Measurements from ENCODE around the gene MYO18B.

The MYO18B gene

DNA sequence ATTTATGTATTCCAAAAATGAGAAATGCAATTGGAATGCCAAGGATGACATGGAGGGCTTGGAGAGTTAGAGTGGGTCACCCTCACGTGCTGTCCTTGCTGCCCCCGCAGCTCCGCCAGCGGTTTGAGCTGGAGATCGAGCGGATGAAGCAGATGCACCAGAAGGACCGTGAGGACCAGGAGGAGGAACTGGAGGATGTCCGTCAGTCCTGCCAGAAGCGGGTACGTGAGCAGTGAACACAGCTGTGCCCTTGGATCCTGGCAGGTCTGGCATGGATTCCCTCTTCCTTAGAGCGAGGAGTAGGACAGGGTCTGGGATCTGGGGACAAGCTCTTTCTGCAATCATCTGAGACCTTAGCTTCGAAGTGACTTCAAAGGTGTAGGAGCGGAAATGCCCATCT, 166.2 kb downstream of the MYO18B start:
- Histone ChIP-seq H3K4me3 (ENCODE audit: insufficient read depth, low read length, poor library complexity, severe bottlenecking) (no peak overlapping the region), H3K9ac (ENCODE audit: low read length) (no peak overlapping the region), H3K9me3 (ENCODE audit: insufficient read depth, low read length) (no peaks in the 10 kb centered on the region; the same call in 1 of the 2 replicates), H3K4me2 (ENCODE audit: low read depth, low read length, poor library complexity, severe bottlenecking) (no peak overlapping the region), H3K27ac (ENCODE audit: low read depth, low read length) (no peak overlapping the region), H4K20me1 (ENCODE audit: low read depth, low read length) (no peaks in the 10 kb centered on the region), H3K9me2 (replicated peaks; ENCODE audit: insufficient read depth, low read length) (no peaks in the 10 kb centered on the region), H3K27me3 (ENCODE audit: low read length) (no peaks in the 10 kb centered on the region), H3K36me3 (ENCODE audit: low read length) (no peaks in the 10 kb centered on the region), H3K79me2 (ENCODE audit: insufficient read depth, low read length) (no peaks in the 10 kb centered on the region), H3F3A (ENCODE audit: insufficient read depth) (no peaks in the 10 kb centered on the region), H2AFZ (ENCODE audit: low read depth, low read length, severe bottlenecking) (no peak overlapping the region)
- no peak for TF ChIP-seq EZH2phosphoT487 (conservative IDR thresholded peaks at IDR 0.05; ENCODE audit: low read length)
- TF ChIP-seq, protein P1, sequence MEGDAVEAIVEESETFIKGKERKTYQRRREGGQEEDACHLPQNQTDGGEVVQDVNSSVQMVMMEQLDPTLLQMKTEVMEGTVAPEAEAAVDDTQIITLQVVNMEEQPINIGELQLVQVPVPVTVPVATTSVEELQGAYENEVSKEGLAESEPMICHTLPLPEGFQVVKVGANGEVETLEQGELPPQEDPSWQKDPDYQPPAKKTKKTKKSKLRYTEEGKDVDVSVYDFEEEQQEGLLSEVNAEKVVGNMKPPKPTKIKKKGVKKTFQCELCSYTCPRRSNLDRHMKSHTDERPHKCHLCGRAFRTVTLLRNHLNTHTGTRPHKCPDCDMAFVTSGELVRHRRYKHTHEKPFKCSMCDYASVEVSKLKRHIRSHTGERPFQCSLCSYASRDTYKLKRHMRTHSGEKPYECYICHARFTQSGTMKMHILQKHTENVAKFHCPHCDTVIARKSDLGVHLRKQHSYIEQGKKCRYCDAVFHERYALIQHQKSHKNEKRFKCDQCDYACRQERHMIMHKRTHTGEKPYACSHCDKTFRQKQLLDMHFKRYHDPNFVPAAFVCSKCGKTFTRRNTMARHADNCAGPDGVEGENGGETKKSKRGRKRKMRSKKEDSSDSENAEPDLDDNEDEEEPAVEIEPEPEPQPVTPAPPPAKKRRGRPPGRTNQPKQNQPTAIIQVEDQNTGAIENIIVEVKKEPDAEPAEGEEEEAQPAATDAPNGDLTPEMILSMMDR (IDR thresholded peaks at IDR 0.05; ENCODE audit: insufficient read depth, low read length, poor library complexity, severe bottlenecking) = no peak

DNA sequence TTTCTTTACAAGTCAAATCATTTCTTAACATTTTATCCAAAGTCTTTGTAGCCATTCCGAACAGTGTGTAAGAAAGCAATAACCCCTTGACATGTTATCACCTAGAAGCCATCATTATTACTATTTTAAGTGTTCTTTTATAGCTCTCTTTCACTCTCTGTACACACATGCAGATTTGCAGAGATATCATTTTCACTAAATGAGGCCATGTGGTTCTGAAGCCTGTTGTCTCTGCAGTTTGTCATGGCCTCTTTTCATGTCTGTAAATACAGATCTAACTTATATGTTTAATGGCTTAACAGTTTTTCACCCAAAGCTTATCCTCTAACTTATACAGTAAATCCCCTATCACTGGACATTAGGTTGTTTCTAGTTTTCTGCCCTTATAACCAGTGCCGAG, 166.8 kb downstream of the MYO18B start:
- no peak overlapping the region for H2AFZ ChIP-seq (ENCODE audit: low read depth, low read length, severe bottlenecking)
- no peak overlapping the region for H3K4me3 ChIP-seq (ENCODE audit: insufficient read depth, low read length, poor library complexity, severe bottlenecking)
- H4K20me1 ChIP-seq (ENCODE audit: low read depth, low read length) = no peaks in the 10 kb centered on the region
- H3K4me2 ChIP-seq (ENCODE audit: low read depth, low read length, poor library complexity, severe bottlenecking) = no peak overlapping the region
- no peaks in the 10 kb centered on the region for H3K27me3 ChIP-seq (ENCODE audit: low read length)
- H3F3A ChIP-seq (ENCODE audit: insufficient read depth) = no peaks in the 10 kb centered on the region
- no peak overlapping the region for H3K27ac ChIP-seq (ENCODE audit: low read depth, low read length)
- H3K9me2 ChIP-seq (replicated peaks; ENCODE audit: insufficient read depth, low read length) = no peaks in the 10 kb centered on the region
- H3K9me3 ChIP-seq (ENCODE audit: insufficient read depth, low read length) = no peaks in the 10 kb centered on the region; the same call in 1 of the 2 replicates
- TF ChIP-seq EZH2phosphoT487 (conservative IDR thresholded peaks at IDR 0.05; ENCODE audit: low read length) = no peak
- TF ChIP-seq, protein P1 (IDR thresholded peaks at IDR 0.05; ENCODE audit: insufficient read depth, low read length, poor library complexity, severe bottlenecking) = no peak
- H3K9ac ChIP-seq (ENCODE audit: low read length) = no peak overlapping the region
- no peaks in the 10 kb centered on the region for H3K36me3 ChIP-seq (ENCODE audit: low read length)
- no peaks in the 10 kb centered on the region for H3K79me2 ChIP-seq (ENCODE audit: insufficient read depth, low read length)

DNA sequence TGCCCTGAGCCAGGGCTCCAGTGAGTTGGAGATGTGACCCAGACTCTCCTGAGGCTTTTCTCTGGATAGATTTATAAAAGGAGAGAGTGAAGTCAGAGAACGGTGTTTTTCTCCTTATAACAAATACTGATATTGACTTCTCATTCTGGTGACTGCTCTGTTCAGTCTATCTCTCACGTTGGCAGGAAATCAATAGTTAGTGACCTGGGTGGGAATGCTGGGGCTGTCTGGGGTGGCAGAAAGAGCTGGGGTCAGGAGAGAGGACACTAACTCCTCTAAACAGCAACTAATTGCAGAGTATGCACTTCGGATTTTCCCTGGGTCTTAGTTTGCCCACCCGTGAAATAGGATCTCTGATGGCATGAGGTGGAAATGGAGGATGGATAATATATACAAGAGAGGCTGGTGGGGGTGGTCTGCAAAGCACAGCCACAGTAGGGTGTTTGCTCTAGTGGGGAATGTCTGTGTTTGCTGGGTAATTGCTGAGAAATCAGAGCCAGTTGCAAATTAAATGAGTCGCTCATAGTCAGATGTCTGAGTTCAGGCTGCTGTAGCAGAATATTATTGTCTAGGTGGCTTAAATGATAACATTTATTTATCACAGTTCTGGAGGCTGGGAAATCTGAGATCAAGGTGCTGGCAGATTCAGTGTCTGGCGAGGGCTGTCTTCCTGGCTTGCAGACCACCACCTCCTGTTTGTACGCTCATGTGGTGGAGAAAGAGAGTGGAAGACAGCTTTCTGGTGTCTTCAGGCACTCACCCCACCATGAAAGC, 167.8 kb downstream of the MYO18B start:
- no peak overlapping the region for H3K4me3 ChIP-seq (ENCODE audit: insufficient read depth, low read length, poor library complexity, severe bottlenecking)
- no peaks in the 10 kb centered on the region for H4K20me1 ChIP-seq (ENCODE audit: low read depth, low read length)
- H2AFZ ChIP-seq (ENCODE audit: low read depth, low read length, severe bottlenecking) = no peak overlapping the region
- H3K36me3 ChIP-seq (ENCODE audit: low read length) = no peaks in the 10 kb centered on the region
- no peak overlapping the region for H3K9ac ChIP-seq (ENCODE audit: low read length)
- no peaks in the 10 kb centered on the region for H3K9me2 ChIP-seq (replicated peaks; ENCODE audit: insufficient read depth, low read length)
- no peak overlapping the region for H3K4me2 ChIP-seq (ENCODE audit: low read depth, low read length, poor library complexity, severe bottlenecking)
- no peaks in the 10 kb centered on the region for H3K27me3 ChIP-seq (ENCODE audit: low read length)
- no peak overlapping the region for H3K27ac ChIP-seq (ENCODE audit: low read depth, low read length)
- TF ChIP-seq, protein P1 (IDR thresholded peaks at IDR 0.05; ENCODE audit: insufficient read depth, low read length, poor library complexity, severe bottlenecking) = no peak
- TF ChIP-seq EZH2phosphoT487 (conservative IDR thresholded peaks at IDR 0.05; ENCODE audit: low read length) = no peak
- H3K9me3 ChIP-seq (ENCODE audit: insufficient read depth, low read length) = no peaks in the 10 kb centered on the region; the same call in 1 of the 2 replicates
- H3F3A ChIP-seq (ENCODE audit: insufficient read depth) = no peaks in the 10 kb centered on the region
- H3K79me2 ChIP-seq (ENCODE audit: insufficient read depth, low read length) = no peaks in the 10 kb centered on the region

Measured in SU-DHL-6 (cell line).